Uterus (tissue), 2 donors: ENCODE results near the gene RREB1.

ENCODE experiments used
- POLR2A ChIP-seq, 2 donors: fragments of 450-650 bp; IDR thresholded peaks; one replicate each; pipeline ENCODE4 v1.6.1; 2016; ENCODE audit warnings: antibody characterized with exemption in 2 of 2, mild to moderate bottlenecking in 1 of 2, moderate library complexity in 1 of 2
- TF ChIP-seq, protein P1 (sequence below), 4 experiments: fragments of 200-600 bp in 2 of 4; fragments of 450-650 bp in 2 of 4; sonication (generic) in 2 of 4; IDR thresholded peaks; one replicate each; pipeline ENCODE4 v1.5.1; 2016 to 2019; ENCODE audit warnings: antibody characterized with exemption in 4 of 4, mild to moderate bottlenecking in 2 of 4, moderate library complexity in 1 of 4

DNA sequence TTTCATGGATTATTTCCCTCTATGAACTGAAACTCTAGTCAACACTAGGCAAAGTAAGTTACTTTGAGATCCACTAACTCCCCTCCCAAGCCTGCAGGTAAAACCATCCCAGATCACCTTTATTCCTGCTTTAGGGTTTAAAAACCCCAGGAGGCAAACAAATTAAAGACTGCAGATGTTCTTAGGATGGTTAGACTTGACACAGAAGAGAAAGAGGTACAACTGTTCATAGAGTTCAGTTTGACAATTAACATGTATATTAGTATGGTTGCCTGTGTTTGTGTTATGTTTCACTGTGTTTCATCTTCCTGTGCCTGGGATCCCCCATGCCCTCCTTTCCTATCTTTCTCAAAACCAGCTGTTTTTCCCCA is 53.5 kb downstream of the RREB1 start:
- TF ChIP-seq, protein P1, sequence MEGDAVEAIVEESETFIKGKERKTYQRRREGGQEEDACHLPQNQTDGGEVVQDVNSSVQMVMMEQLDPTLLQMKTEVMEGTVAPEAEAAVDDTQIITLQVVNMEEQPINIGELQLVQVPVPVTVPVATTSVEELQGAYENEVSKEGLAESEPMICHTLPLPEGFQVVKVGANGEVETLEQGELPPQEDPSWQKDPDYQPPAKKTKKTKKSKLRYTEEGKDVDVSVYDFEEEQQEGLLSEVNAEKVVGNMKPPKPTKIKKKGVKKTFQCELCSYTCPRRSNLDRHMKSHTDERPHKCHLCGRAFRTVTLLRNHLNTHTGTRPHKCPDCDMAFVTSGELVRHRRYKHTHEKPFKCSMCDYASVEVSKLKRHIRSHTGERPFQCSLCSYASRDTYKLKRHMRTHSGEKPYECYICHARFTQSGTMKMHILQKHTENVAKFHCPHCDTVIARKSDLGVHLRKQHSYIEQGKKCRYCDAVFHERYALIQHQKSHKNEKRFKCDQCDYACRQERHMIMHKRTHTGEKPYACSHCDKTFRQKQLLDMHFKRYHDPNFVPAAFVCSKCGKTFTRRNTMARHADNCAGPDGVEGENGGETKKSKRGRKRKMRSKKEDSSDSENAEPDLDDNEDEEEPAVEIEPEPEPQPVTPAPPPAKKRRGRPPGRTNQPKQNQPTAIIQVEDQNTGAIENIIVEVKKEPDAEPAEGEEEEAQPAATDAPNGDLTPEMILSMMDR (IDR thresholded peaks at IDR 0.05): no peak
- TF ChIP-seq POLR2A (IDR thresholded peaks at IDR 0.05): no peak
